ENCODE measurements around the gene MRNIP.

The MRNIP gene

GRCh38 chr5:179893958-179894895 is 35.6 kb upstream of the MRNIP start:
- H3K4me1 Mint-ChIP-seq: no peaks in the 10 kb centered on the region
- no peak for DNase-seq
- no peaks in the 10 kb centered on the region for H3K9me3 Mint-ChIP-seq
- ATAC-seq: no peak
- H3K27ac Mint-ChIP-seq: no peak overlapping the region
- H3K36me3 Mint-ChIP-seq (ENCODE audit: low read depth): peaks cover 24% of the 10 kb centered on the region
- H3K27me3 Mint-ChIP-seq: no peaks in the 10 kb centered on the region
- no peak overlapping the region for H3K4me3 Mint-ChIP-seq

GRCh38 chr5:179893076-179893957 is 34.7 kb upstream of the MRNIP start:
- DNase-seq (no peak), ATAC-seq (no peak)
- no peak overlapping the region for H3K4me3 Mint-ChIP-seq
- H3K9me3 Mint-ChIP-seq: no peaks in the 10 kb centered on the region
- H3K27me3 Mint-ChIP-seq: no peaks in the 10 kb centered on the region
- H3K36me3 Mint-ChIP-seq (ENCODE audit: low read depth): peaks cover 25% of the 10 kb centered on the region
- no peak overlapping the region for H3K27ac Mint-ChIP-seq
- no peaks in the 10 kb centered on the region for H3K4me1 Mint-ChIP-seq

- DNase-seq (no peak), ATAC-seq (no peak)
- H3K27ac Mint-ChIP-seq: no peak overlapping the region
- no peaks in the 10 kb centered on the region for H3K4me1 Mint-ChIP-seq
- no peaks in the 10 kb centered on the region for H3K9me3 Mint-ChIP-seq
- H3K36me3 Mint-ChIP-seq (ENCODE audit: low read depth): peaks cover 27% of the 10 kb centered on the region
- no peak overlapping the region for H3K4me3 Mint-ChIP-seq
- no peaks in the 10 kb centered on the region for H3K27me3 Mint-ChIP-seq
These were observed 33.6 kb upstream of the MRNIP start for GRCh38 chr5:179892255-179892654.

- H3K27me3 Mint-ChIP-seq: no peaks in the 10 kb centered on the region
- no peak overlapping the region for H3K4me3 Mint-ChIP-seq
- no peaks in the 10 kb centered on the region for H3K4me1 Mint-ChIP-seq
- no peak for DNase-seq
- no peak for ATAC-seq
- H3K36me3 Mint-ChIP-seq (ENCODE audit: low read depth): peaks cover 38% of the 10 kb centered on the region
- H3K27ac Mint-ChIP-seq: no peak overlapping the region
- H3K9me3 Mint-ChIP-seq: peaks cover under 1% of the 10 kb centered on the region
These were observed 32.4 kb upstream of the MRNIP start for GRCh38 chr5:179890751-179891682.

GRCh38 chr5:179889885-179890284 is 31.3 kb upstream of the MRNIP start:
- Mint-ChIP-seq H3K9me3 (peaks cover 5% of the 10 kb centered on the region), H3K4me1 (no peaks in the 10 kb centered on the region), H3K36me3 (ENCODE audit: low read depth) (peaks cover 49% of the 10 kb centered on the region), H3K27ac (no peak overlapping the region), H3K27me3 (no peaks in the 10 kb centered on the region), H3K4me3 (no peak overlapping the region)
- ATAC-seq (no peak), DNase-seq (no peak)

DNA sequence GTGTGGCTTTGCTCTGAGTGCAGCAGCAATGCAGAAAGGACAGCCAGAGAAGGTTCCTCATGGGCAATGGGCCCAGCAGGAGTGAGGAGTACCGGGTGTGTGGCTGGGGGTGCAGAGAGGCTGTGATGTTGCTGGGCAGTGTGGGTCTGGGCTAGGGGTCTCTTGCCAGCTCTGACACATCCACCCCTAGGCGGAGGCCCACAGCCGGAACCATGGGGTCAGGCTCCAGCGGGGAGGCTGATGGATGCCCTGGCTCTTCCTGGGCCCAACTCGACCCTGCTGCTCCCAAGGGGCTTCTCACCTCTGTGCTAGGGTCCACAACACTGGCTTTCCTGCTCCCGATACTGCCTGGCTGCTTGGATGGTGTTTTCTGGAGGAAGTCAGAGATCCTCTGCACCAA is 29.2 kb upstream of the MRNIP start:
- H3K27me3 Mint-ChIP-seq: no peaks in the 10 kb centered on the region
- DNase-seq (no peak), ATAC-seq (no peak)
- H3K4me3 Mint-ChIP-seq: no peak overlapping the region
- peaks cover 67% of the 10 kb centered on the region for H3K36me3 Mint-ChIP-seq (ENCODE audit: low read depth)
- no peaks in the 10 kb centered on the region for H3K4me1 Mint-ChIP-seq
- H3K9me3 Mint-ChIP-seq: peaks cover 20% of the 10 kb centered on the region
- H3K27ac Mint-ChIP-seq: no peak overlapping the region

- no peaks in the 10 kb centered on the region for H3K27me3 Mint-ChIP-seq
These were observed 28.5 kb upstream of the MRNIP start for GRCh38 chr5:179887095-179887494.

GRCh38 chr5:179886190-179886911 is 27.7 kb upstream of the MRNIP start:
- H3K9me3 Mint-ChIP-seq: peaks cover 20% of the 10 kb centered on the region
- no peaks in the 10 kb centered on the region for H3K27me3 Mint-ChIP-seq
- H3K27ac Mint-ChIP-seq: no peak overlapping the region
- no peak overlapping the region for H3K4me3 Mint-ChIP-seq
- H3K36me3 Mint-ChIP-seq (ENCODE audit: low read depth): peaks cover 73% of the 10 kb centered on the region
- ATAC-seq (no peak), DNase-seq (no peak)
- no peaks in the 10 kb centered on the region for H3K4me1 Mint-ChIP-seq

More at GRCh38 chr5:179887095-179887494, 28.5 kb upstream of the MRNIP start:
- H3K4me3 Mint-ChIP-seq: no peak overlapping the region
- H3K9me3 Mint-ChIP-seq: peaks cover 20% of the 10 kb centered on the region
- no peaks in the 10 kb centered on the region for H3K4me1 Mint-ChIP-seq
- H3K36me3 Mint-ChIP-seq (ENCODE audit: low read depth): peaks cover 72% of the 10 kb centered on the region
- DNase-seq (no peak), ATAC-seq (no peak)
- no peak overlapping the region for H3K27ac Mint-ChIP-seq

GRCh38 chr5:179885491-179886090 is 27.0 kb upstream of the MRNIP start:
- H3K4me3 Mint-ChIP-seq: no peak overlapping the region
- peaks cover 76% of the 10 kb centered on the region for H3K36me3 Mint-ChIP-seq (ENCODE audit: low read depth)
- no peak for ATAC-seq
- H3K27me3 Mint-ChIP-seq: no peaks in the 10 kb centered on the region
- H3K9me3 Mint-ChIP-seq: peaks cover 20% of the 10 kb centered on the region
- no peaks in the 10 kb centered on the region for H3K4me1 Mint-ChIP-seq
- no peak overlapping the region for H3K27ac Mint-ChIP-seq
- DNase-seq: no peak

GRCh38 chr5:179883163-179883562 is 24.5 kb upstream of the MRNIP start:
- no peaks in the 10 kb centered on the region for H3K27me3 Mint-ChIP-seq
- peaks cover 62% of the 10 kb centered on the region for H3K36me3 Mint-ChIP-seq (ENCODE audit: low read depth)
- ATAC-seq (no peak), DNase-seq (no peak)
- H3K4me1 Mint-ChIP-seq: no peaks in the 10 kb centered on the region
- H3K4me3 Mint-ChIP-seq: no peak overlapping the region
- H3K27ac Mint-ChIP-seq: no peak overlapping the region
- H3K9me3 Mint-ChIP-seq: peaks cover 20% of the 10 kb centered on the region

DNA sequence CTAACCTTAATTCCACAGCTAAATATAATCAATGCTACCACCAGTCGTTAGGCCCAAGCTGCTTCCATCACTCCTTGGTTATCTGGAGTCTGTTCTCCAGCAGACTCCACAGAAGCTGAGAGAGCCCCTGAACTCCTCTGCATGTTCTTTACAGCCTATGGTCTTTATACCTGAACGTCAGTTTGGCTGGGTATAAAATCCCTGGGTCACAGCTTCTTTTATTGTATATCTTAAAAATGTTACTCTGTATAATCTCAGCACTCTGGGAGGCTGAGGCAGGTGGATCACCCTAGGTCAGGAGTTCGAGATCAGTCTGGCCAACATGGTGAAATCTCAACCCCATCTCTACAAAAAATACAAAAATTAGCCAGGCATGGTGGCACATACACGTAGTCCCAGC is 23.7 kb upstream of the MRNIP start:
- peaks cover 61% of the 10 kb centered on the region for H3K36me3 Mint-ChIP-seq (ENCODE audit: low read depth)
- no peak for ATAC-seq
- H3K9me3 Mint-ChIP-seq: peaks cover 20% of the 10 kb centered on the region
- DNase-seq: no peak
- H3K4me1 Mint-ChIP-seq: no peaks in the 10 kb centered on the region
- H3K4me3 Mint-ChIP-seq: no peak overlapping the region
- H3K27me3 Mint-ChIP-seq: no peaks in the 10 kb centered on the region
- no peak overlapping the region for H3K27ac Mint-ChIP-seq

DNA sequence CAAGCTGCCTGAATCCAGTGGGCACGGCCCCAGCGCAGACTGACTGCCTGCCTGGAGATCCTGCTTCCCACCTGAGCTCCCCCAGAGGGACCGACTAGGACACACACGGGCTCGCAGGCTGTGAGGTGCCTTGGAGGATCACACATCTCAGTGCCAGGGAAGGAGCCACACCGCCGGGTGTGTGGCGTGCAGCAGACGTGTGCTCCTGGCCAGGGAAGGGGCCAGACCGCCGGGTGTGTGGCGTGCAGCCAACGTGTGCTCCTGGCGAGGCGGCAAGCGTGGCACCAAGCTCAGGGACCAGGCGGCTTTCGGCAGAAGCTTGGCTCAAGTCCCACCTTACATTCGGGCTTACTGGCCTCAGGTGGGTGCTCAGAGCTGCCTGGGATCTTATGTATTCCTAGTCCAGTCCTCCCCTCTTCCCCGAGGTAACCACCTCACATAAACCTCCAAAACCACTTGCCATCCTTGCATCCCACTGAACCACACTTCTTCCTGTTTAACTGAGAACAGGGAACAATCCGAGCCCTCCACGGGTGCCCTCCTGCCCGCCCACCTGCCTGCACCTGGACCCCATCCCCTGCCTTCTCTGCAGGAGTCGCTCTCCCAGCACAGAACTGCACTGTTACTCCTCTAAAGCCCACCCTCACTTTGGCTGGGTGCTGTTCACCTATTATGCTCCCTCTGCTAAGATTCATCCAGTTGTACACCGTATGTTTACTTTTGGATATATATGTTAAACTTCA is 22.4 kb upstream of the MRNIP start:
- ATAC-seq: no peak
- H3K4me1 Mint-ChIP-seq: no peaks in the 10 kb centered on the region
- no peak for DNase-seq
- peaks cover 19% of the 10 kb centered on the region for H3K9me3 Mint-ChIP-seq
- peaks cover 49% of the 10 kb centered on the region for H3K36me3 Mint-ChIP-seq (ENCODE audit: low read depth)
- H3K27me3 Mint-ChIP-seq: no peaks in the 10 kb centered on the region
- H3K27ac Mint-ChIP-seq: no peak overlapping the region
- no peak overlapping the region for H3K4me3 Mint-ChIP-seq

Measured in activated naive CD8-positive, alpha-beta T cell treated with anti-CD3 and anti-CD28 coated beads, Interleukin-2, amount 50 U/mL, for 24 hours (primary cell).